ENCODE results near the gene SAE1.
"Not testable (repeated sequence)": the region's sequence is repeated elsewhere in the genome, so short reads cannot be mapped to it uniquely, and the experiment has no call there.

SAE1 gene

DNA sequence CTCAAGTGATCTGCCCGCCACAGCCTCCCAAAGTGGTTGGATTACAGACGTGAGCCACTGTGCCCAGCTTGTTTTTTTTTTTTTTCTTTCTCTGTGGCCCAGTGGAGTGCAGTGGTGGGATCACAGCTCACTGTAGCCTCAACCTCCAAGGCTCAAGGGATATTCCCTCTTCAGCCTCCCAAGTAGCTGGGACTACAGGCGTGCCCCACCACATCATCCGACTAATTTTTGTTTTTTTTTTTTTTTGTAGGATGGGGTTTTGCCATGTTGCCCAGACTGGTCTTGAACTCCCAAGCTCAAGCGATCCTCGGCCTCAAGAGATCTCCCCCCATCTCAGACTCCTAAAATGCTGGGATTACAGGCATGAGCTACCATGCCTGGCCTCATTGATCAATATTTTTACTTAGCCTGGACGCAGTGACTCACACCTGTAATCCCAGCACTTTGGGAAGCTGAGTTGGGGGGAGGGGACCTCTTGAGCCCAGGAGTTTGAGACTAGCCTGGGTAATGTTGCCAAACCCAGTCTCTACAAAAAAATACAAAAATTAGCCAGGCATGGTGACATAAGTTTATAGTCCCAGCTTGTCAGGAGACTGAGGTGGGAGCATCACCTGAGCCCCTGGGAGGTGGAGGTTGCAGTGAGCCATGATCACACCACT, 1.7 kb downstream of the SAE1 start:
- no peak for DNase-seq

DNA sequence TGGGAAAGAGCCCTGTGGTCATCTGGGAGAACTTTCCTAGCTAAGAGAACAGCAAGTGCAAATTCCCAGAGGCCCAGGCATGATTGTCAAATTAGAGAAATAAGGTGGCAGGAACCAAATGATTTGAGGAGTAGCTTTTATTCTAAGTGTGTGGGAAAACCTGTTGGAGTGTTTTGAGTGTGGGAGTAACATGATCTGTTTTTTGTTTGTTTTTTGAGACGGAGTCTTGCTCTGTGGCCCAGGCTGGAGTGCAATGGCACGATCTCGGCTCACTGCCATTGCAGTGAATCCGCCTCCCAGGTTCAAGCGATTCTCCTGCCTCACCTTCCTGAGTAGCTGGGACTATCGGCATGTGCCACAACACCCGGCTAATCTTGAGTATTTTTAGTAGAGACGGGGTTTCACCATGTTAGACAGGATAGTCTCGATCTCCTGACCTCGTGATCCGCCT, 2.4 kb downstream of the SAE1 start:
- no peak for DNase-seq

DNA sequence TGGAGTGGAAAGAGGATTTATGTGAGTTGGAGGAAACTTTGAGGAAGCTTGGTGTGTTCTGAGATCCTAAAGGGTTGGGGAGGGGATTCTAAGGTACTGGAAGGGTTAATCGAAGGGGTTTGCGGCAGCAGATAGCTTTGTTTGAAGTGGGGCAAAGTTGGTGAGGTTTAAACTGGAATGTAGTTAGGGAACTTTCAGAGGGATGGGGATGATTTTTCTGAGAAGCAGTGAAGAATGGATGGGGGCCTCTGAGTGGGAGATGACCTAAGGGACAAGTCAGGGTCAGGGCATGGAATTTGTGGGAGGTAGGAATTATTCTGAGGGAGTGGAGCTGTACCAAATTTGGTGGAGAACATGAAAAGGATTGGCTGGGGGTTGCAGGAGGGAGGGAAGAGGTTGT, 3.9 kb downstream of the SAE1 start:
- no peak for DNase-seq

DNA sequence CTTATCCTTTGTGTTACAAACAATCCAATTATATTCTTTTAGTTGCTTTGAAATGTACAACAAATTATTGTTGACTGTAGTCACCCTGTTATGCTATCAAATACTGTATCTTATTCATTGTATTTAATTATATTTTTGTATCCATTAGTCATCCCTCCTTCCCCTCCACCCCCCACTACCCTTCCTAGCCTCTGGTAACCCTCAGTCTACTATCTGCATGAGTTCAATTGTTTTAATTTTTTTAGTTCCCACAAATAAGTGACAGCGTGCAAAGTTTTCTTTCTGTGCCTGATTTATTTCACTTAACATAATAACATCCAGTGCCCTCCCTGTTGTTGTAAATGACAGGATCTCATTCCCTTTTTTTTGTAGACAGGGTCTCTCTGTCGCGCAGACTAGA, 4.5 kb downstream of the SAE1 start:
- DNase-seq: no peak

DNA sequence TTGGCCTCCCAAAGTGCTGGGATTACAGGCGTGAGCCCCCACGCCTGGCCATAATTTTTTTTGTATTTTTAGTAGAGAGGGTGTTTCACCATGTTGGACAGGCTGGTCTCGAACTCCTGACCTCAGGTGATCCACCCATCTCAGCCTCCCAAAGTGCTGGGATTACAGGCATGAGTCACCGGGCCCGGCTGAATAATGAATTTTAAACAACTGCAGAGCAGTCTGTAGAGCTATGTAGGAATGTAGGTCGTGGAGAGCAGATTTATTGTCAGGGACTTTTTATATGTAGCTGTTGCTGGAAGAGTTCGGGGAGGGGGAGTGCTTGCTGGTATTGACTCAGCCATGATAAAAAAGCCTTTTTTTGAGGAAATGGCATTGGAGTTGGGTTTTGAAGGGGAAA, 10.6 kb downstream of the SAE1 start:
- not testable (repeated sequence) for DNase-seq

DNA sequence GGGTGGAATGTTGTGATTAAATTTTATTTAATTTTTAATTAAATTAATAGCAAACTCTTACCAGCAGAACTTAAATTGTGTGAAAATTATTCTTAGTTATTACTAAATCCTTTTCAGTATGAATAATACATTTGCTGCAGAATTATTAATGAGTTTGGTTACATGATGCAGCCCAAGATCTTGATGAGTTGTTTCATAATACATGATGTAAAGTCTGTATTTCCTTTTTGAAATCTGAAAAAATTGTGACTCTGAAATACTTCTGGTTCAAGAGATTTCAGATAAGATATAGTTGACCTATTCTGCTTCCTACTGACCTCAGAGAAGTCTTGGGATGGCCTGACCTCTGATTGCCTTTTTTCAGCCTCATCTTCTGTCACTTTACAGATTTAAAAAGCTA, 11.1 kb downstream of the SAE1 start:
- peak; percentile 3 for DNase-seq

DNA sequence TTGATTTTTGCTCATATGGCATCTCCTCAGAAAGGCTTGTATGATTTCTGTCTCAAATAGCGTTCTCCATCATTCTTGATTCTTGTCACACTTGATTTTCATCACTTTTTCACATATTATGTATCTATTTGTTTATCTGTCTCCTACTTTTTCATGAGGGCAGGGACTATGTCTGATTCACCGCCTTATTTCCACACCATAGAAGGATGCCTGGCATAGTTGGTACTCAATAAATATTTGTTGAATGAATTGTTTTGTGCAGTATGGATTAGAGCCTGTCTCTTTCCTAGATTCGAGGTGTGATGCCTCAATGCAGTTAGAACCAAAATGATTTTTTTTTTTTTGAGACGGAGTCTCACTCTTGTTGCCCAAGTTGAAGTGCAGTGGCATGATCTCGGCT, 12.1 kb downstream of the SAE1 start:
- DNase-seq: no peak

DNA sequence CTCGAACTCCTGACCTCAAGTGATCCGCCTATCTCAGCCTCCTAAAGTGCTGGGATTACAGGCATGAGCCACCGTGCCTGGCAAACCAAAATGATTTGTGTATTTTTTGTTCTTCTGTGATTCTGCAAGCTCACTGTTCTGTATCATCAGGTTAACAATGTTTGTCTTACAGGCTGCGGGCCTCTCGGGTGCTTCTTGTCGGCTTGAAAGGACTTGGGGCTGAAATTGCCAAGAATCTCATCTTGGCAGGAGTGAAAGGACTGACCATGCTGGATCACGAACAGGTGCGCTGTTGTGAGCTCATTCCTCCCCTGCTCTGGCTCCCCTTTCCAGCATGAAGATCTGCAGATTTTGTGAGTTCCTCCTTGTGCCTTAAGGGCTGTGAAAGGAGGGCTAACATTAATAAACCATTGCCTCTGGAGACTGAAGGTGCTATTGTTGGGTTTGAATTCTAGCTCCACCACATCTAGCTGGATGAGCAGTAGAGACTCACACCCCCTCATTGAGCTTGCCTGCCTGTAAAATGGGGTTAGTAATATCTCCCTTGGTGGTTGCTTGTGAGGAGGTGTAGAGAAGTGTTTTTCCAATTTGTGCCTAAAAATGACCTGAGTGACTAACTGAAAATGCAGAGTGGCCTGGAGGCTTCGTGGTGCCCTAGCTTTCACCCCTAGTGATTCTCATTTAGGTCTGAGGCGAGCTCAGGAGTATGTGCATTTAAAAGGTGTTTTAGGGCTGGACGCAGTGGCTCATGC, 12.9 kb downstream of the SAE1 start:
- DNase-seq: no peak

DNA sequence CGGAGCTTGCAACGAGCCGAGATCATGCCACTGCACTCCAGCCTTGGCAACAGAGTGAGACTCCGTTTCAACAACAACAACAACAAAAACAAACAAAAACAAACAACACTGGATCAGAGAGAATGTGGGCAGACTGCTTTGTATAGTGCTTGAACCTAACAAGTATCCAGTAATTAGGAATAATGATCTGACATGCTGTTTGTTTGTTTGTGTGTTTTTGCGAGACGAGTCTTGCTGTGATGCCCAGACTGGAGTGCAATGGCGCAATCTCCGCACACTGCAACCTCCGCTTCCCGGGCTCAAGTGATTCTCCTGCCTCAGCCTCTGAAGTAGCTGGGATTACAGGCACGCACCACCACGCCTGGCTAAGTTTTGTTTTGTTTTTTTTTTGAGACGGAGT, 14.0 kb downstream of the SAE1 start:
- DNase-seq: no peak

DNA sequence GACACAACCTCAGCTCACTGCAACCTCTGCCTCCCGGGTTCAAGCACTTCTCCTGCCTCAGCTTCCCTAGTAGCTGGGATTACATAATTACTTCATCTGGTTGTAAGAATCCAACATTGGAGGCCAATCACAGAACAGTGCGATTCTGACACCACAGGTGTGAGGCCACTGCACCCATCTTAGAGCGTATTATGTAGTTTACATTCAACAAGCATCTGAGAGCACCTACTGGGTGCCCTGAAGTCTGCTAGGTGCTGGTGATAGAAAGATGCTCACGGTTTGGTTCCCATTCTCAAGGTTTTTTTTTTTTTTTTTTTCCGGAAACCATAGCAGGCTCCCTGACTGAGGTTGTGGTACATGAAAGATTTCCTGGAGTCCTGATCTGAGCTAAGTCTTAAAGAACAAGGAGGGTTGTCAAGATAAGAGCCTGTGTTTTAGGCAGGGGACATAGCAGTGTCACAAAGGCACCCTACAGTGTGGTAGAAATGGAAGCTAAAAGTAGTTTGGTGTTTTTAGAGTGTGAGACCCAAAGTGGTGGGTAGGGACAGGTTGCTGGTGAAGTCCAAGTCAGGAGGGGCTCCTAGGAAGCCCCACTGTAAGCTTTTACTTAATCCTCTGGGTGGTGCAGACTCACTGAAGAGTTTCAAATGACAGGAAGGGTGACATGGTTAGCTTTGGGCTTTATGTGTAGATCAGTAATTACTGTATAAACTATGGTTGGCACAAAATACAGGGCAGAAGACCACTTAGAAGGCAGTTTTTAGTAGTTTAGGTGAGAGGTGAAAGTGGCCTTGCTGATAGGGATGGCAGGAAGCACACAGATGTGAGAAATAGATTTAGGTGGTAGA, 15.2 kb downstream of the SAE1 start:
- no peak for DNase-seq

DNA sequence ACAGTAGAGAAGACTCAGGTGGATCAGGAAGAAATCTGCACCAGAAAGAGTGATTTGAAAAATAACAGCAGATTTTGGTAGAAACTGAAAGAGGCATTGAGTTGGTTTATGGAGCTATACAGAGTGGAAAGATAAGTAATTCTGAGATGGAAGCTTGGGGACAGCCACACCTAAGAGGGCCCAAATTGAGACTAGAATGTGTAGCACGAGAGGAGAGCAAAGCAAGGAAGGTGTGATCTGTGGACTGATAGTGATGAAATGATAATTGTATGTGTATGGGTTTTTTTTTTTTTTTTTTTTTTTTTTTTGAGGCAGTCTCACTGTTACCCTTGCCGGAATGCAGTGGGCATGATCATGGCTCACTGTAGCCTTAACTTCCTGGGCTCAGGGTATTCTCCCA, 16.3 kb downstream of the SAE1 start:
- no peak for DNase-seq

DNA sequence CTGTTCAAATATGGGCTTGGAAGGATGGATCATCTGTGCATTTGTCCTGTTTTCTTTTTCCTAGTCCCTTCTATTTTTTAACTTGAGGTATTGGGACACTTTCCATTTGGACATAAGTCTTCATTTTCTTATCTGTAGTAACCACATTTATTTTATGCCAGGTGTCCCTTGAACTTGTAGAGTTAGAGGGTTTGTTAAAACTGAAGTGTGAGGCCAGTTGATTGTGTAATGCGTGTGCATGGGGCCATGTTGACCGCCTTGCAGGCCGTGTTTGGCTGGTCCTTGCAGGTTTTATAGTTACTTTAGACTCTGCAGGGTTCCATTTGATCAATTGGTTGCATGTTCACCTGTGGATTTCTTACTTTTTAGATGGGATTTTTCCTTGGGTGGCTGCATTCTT, 21.0 kb downstream of the SAE1 start:
- no peak for DNase-seq

DNA sequence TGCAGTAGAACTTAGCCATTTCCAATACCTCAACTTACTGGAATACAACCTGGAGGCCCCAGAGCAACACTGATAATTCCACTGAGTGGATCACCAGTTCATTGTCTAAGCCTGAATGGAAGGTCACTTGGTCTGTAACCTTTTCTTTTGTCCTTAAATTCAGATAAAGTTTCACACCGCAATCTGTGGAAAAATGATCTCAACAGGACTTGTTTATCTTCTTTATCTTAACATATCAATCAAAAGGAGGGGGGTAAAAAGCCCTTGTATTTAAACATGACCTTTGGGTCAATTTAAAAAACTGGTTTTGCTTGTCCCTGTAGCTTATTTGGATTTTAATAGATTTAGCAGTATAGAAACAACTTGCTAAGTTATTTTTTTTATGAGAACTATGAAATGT, 21.6 kb downstream of the SAE1 start:
- no peak for DNase-seq

DNA sequence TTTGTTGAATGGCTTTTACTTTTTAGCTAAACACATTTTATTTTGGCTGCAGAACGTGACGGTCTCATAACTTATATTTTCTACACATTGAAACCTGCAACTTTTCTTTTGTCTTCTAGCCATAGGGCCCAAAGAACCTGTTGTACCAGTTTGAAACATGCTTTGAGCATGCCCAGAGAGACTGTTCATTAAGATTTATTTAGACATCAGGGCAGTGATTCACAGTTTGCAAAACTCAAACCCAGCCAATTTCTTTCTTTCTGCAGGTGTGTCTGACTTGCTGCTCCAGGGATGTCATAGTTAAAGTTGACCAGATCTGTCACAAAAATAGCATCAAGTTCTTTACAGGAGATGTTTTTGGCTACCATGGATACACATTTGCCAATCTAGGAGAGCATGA, 22.0 kb downstream of the SAE1 start:
- no peak for DNase-seq

DNA sequence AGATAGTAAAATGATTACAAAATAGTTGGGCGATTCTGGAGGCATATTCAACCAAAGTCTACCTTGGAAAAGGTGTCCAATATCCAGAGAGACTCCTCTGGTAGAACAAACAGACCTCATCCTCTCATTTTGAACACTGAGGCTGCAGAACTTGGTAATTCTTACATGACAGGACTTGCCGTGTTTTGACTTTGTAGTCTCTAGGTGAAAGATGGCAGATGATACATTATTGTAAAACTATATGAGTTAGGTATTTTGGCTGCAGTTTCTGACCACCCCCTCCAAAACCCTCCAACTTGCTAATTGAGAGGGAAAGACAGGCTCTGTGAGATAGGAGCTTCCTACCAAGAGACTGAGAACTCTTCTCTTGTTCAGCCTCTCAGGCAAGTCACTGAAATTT, 22.6 kb downstream of the SAE1 start:
- DNase-seq: no peak

DNA sequence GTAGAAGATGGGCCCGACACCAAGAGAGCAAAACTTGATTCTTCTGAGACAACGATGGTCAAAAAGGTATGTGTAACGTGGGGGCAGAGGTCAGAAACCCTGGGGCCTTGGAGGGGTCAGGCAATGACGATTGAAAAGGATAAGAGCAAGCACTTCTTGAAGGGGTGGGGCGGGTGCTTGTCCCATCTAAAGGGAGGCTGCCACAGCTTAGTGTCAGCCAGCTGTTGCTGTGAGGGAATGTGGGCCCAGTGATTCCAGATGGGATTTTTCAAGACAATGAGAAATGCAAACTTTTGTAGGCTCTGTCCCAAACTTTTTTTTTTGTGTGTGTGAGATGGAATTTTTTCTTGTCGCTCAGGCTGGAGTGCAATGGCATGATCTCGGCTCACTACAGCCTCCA, 24.5 kb downstream of the SAE1 start:
- no peak for DNase-seq

DNA sequence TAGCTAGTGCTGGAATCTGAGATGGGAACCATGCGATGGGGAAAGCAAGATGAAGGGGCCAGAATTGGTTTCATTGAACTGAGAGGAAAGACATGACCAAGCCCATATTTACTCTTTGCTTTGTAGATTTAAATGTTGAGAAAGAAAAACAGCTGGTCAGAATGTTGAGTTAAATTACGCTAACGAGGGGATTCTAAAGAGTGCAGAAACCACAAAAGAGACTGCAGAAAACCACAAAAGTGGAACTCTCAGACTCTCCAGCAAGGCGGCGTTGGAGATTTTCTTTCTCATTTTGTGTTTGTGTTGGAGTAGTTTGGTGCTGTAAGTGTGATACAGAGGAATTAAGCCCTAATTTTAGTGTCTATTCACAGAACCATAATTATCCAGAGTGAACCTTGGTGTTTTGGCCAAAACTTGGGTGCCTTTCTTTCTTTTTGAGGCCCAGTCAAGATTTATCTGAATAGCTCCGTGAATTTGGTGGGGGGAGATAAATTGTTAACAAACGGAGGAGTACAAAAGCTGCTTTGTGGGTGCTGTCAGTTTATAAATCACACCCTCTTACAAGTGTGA, 26.3 kb downstream of the SAE1 start:
- DNase-seq: peak; percentile 58

DNA sequence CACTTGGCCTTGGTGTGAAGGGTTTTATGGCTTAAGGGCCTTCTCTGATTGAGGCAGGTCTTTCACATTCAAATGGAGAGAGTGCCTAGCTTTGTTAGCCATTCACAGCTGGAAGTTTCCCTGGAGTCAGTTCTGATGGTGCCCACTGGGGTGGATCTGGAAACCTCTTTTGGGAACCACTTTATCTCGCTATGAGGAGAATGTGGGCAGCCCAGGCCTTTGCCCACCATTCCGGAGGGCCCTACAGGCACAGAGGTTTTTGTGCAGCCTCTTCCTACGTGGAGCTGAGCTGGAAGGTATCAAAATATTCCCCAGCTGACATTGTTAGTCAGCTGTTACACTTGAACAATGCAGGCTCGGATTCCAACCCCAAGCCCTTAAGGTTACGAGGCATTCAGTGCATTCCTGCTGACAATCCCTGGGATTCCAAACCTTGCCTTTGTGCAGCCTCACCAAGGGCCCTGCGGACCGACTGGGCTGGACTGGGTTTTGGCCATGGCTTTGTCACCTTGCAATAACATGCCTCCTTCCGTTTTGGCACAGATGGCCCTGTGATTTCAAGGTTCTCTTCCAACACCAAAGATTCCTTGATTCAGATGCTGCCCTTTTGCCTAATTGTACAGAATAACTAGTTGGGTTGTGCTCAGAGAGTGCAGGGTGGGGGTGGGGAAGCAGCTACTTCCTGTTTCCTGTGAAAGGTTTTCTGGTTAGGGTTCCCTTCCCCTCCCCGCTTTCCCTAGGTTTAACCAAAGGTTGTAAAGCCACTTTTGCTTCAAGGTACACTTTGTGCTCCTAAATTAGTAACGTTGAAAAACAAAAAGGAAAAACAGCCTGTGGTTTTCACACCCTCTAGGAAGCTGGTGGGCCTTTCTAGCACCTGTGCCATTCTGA, 27.0 kb downstream of the SAE1 start:
- peak; percentile 25 for DNase-seq

DNA sequence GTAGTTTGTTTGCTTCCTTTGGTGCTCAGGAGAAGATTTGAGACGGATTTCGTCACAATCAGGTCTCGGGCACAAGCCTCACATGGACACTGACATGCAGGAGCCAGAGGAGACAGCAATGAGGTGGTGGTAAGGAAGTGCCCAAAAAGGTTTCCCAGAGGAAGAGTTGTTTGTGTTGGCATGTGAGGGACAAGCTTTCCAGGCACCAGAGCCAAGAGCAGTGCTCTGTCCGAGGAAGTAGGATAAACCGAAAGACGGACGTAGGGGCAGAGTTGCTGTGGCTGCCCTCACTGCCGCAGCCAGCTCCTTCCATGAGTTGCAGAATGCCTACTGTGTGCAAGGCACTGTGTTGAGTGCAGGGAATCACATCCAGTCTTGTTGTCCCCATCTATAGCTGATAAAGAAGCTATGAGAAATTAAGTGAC, 27.7 kb downstream of the SAE1 start:
- DNase-seq: no peak

DNA sequence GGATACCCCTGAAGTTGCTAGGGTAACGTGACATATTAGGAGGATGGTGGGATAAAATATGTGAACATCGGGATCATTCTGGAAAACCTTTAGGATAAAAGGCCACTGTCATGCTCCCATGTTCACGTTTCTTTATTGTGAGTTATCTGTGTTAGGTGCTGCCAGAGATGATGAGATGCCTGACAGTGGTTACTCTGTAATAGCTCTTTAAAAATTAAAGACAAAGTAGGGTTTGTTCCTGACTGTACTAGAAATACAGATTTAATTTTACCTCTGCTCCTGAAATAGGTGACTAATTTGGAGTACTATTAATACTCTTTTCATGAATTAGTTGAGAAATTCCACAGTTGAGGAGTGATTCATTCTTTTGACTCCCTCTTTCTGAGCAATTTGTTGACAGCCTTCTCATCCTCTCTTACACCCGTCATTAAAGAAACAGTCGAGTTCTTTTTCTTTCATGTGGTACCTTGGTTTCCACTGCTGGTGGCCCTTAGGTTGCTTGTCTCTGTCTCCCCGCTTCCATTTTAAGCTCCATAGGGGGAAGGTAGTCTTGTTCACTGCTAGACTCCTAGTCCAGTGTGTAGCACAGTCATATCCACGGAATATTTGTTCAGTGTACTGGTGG, 28.4 kb downstream of the SAE1 start:
- no peak for DNase-seq

DNA sequence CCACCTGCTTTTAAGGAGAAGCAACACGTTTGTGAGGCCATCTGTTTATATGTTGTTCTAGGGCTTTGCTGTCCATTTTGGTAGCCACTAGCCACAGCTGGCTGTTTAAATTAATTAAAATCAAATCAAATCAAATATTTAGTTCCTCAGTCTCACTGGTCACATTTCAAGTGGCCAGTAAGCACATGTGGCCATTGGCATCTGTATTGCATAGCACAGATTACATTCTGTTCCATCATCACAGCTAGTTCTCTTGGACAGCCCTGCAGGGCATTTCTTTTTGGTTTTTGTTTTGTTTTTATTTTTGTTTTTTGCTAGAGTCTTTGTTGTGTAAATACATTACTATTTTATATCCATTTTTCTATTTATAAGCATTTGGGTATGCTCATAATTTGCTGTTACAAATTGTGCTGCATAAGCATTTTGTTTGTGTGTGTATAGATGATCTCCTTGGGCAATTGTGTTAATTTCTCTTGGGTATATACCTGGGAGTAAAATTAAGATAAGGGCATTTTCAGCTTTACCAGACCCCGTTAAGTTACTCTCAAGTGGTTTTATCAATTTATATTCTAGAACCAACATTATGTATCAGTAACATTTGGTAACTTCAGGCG, 31.3 kb downstream of the SAE1 start:
- DNase-seq: no peak

DNA sequence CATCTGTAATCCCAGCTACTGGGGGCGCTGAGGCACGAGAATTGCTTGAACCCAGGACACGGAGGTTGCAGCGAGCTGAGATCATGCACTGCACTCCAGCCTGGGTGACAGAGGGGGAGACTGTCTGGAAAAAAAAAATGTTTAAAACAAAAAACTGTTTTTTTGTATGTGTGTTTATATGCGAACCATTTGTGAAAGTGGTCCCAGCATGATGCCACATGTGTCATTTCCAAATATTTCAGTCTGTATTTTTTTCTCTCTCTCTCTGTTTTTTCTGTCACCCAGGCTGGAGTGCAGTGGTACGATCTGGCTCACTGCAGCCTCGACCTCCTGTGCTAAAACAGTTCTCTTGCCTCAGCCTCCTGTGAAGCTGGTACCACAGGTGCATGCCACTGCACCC, 37.4 kb downstream of the SAE1 start:
- no peak for DNase-seq

Data from GF-D8 (cell line).